K562 treated with DMSO at 1 percent for 24 hours (cell line): ENCODE measurements around the gene FRRS1L. TPM values are rescaled to one million over a fixed set of nuclear protein-coding genes. Genes with fewer than 3 reads are reported as not detected.

Experiments used
- total RNA-seq: library from RNA; unstranded; fragments of 300-600 nt; gene quantifications from 2 replicates; pipeline ENCODE4 v1.2.3, GENCODE V29; 2022; ENCODE audit warnings: low read depth; ENCODE audit not compliant: insufficient read depth

The FRRS1L gene
- total RNA-seq = not detected in 2 replicates

GRCh38 chr9:109166771-109167601, at the start of gene FRRS1L:
Gene FRRS1L (minus strand): TSS chr9:109167249. CDS start chr9:109167138, 111 bp downstream.

GRCh38 chr9:109119439-109120203, 47.4 kb downstream of the FRRS1L start, which contains the start of gene TMEM245:
Gene TMEM245 (minus strand): TSS chr9:109119947. CDS start chr9:109119913, 34 bp downstream.

Other genes with a start within 250 kb of the FRRS1L start
- 18.2 and 24.1 TPM in 2 replicates for gene ELP1, start 233.1 kb downstream of the FRRS1L start, total RNA-seq
- gene ABITRAM, start 232.8 kb downstream of the FRRS1L start, total RNA-seq = 9.9 and 10.4 TPM in 2 replicates
- 29.3 and 29.8 TPM in 2 replicates for gene CTNNAL1, start 153.8 kb downstream of the FRRS1L start, total RNA-seq
- gene TMEM245, start 47.3 kb downstream of the FRRS1L start, total RNA-seq = 18.4 and 22.9 TPM in 2 replicates
- gene EPB41L4B, start 153.8 kb upstream of the FRRS1L start, total RNA-seq = not detected in 2 replicates